Upper lobe of right lung (tissue), 1 donor: ENCODE measurements around the gene DDX50. TPM values are rescaled to one million over a fixed set of nuclear protein-coding genes. Genes with fewer than 3 reads are reported as not detected.

Source experiments
- ATAC-seq: fragments of 200-7000 bp; cut with Tn5 transposase; one replicate; pipeline ENCODE4 v1.9.1; 2020; ENCODE audit warnings: mild to moderate bottlenecking, moderate library complexity
- DNase-seq: peaks from one replicate; pipeline ENCODE4 v3.0.0-alpha.2; 2020
- H3K27ac ChIP-seq: fragments of 200-600 bp; one replicate; pipeline ENCODE4 v1.8.0; 2022
- H3K27me3 ChIP-seq: fragments of 200-600 bp; one replicate; pipeline ENCODE4 v1.8.0; 2022; ENCODE audit warnings: mild to moderate bottlenecking
- H3K36me3 ChIP-seq: fragments of 200-600 bp; one replicate; pipeline ENCODE4 v1.8.0; 2022
- H3K4me1 ChIP-seq: fragments of 200-600 bp; one replicate; pipeline ENCODE4 v1.8.0; 2022
- H3K4me3 ChIP-seq: fragments of 200-600 bp; one replicate; pipeline ENCODE4 v1.8.0; 2022; ENCODE audit warnings: mild to moderate bottlenecking
- H3K9me3 ChIP-seq: fragments of 200-600 bp; one replicate; pipeline ENCODE4 v1.8.0; 2022
- CTCF ChIP-seq: fragments of 200-600 bp; IDR thresholded peaks from one replicate; pipeline ENCODE4 v1.8.0; 2022; ENCODE audit warnings: antibody characterized with exemption
- intact Hi-C: fragments of 100-400 bp; cut with DNase I; formaldehyde crosslinking; loops from one replicate; pipeline ENCODE4 v1.11.0; 2022
- total RNA-seq: library from RNA; stranded (reverse); fragmentation: NEBNext Ultra II Directional; extraction: Animal tissue kit (Norgen Biotek cat#: 25700); gene quantifications from one replicate; pipeline ENCODE4 v1.2.1, GENCODE V29; 2021
- donor health status: DM: no; HTN: yes; CAD: no; lungs with severe emphysema.

DDX50 gene
- total RNA-seq, 1 donor from 2014 or later: 26.1 TPM

DNA sequence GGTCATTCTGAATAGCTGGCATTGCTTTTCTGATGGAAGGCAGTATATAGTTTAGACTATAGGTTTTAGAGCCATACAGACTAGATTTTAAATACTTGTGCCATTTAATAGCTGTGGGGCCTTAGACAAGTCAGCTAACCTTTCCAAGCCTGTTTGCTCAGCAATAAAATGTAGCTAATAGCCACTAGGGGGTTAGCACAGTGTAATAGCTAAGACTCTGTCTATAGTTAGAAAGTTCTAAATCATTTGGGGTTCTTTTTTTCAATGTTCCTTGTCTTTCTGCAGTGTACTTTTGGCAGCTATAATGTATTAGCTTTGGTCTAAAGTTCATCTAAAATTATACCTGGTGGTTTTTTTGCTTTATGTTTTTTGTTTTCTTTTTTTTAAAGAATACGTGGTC lies 80.0 kb downstream of the DDX50 start:
- ATAC-seq: no peak
- peak; percentile 6 for TF ChIP-seq CTCF
- no peaks in the 10 kb centered on the region for H3K4me1 ChIP-seq
- no peaks in the 10 kb centered on the region for H3K9me3 ChIP-seq
- intact Hi-C loops: no loop called here
- H3K27ac ChIP-seq: no peak overlapping the region
- H3K36me3 ChIP-seq: peaks cover 98% of the 10 kb centered on the region
- DNase-seq: no peak
- no peak overlapping the region for H3K4me3 ChIP-seq
- H3K27me3 ChIP-seq: no peaks in the 10 kb centered on the region

- no peaks in the 10 kb centered on the region for H3K9me3 ChIP-seq
- DNase-seq: no peak
- H3K4me1 ChIP-seq: no peaks in the 10 kb centered on the region
- no peak for TF ChIP-seq CTCF
- H3K4me3 ChIP-seq: no peak overlapping the region
- no peak for ATAC-seq
- H3K27me3 ChIP-seq: no peaks in the 10 kb centered on the region
- H3K36me3 ChIP-seq: peaks cover 84% of the 10 kb centered on the region
- intact Hi-C loops: no loop called here
- H3K27ac ChIP-seq: no peak overlapping the region
Observed at GRCh38 chr10:68982389-68982788, 81.3 kb downstream of the DDX50 start.

DNA sequence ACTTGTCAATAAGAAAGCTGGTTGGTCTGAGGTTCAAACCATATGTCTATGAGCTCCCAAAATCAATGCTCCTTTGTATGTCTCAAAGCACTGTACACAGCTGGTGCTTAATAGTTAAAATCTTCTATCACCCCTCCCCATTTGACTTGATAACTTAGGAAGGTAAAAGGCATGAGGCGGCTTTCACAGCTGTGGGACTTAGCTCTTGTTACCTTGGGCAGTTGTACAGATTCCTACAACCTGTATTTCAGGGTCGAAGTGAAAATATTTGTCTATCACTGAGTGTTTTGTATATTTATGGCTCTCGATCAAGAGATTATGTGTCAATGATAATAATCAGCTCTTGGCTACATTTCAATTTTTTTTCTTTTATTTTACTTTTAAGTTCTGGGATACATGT lies 86.5 kb downstream of the DDX50 start:
- H3K27me3 ChIP-seq: no peaks in the 10 kb centered on the region
- no peak overlapping the region for H3K4me3 ChIP-seq
- H3K36me3 ChIP-seq: peaks cover 32% of the 10 kb centered on the region
- intact Hi-C loops: no loop called here
- peaks cover 28% of the 10 kb centered on the region for H3K4me1 ChIP-seq
- DNase-seq (no peak), ATAC-seq (no peak)
- H3K9me3 ChIP-seq: no peaks in the 10 kb centered on the region
- no peak for TF ChIP-seq CTCF
- H3K27ac ChIP-seq: no peak overlapping the region

- DNase-seq: peak; percentile 92
- Histone ChIP-seq H3K36me3 (peaks cover 21% of the 10 kb centered on the region), H3K27me3 (no peaks in the 10 kb centered on the region), H3K4me1 (peaks cover 40% of the 10 kb centered on the region), H3K27ac (peak within 1 kb of the TSS; percentile 83), H3K4me3 (peak within 1 kb of the TSS; percentile 89), H3K9me3 (no peaks in the 10 kb centered on the region)
- intact Hi-C loops: no loop called here
- peak; percentile 47 for TF ChIP-seq CTCF
- ATAC-seq: peak; percentile 98
Observed at GRCh38 chr10:68988530-68989316, 87.6 kb downstream of the DDX50 start, which contains the start of gene KIFBP. KIFBP (plus strand) TSS chr10:68988803; CDS start chr10:68988833, 30 bp downstream.

GRCh38 chr10:68989317-68989990 lies 88.3 kb downstream of the DDX50 start:
- H3K36me3 ChIP-seq: peaks cover 14% of the 10 kb centered on the region
- peak overlapping the region; percentile 83 for H3K27ac ChIP-seq
- no peak for TF ChIP-seq CTCF
- intact Hi-C loops: no loop called here
- peak overlapping the region; percentile 89 for H3K4me3 ChIP-seq
- no peaks in the 10 kb centered on the region for H3K9me3 ChIP-seq
- peaks cover 47% of the 10 kb centered on the region for H3K4me1 ChIP-seq
- H3K27me3 ChIP-seq: no peaks in the 10 kb centered on the region
- ATAC-seq (no peak), DNase-seq (no peak)
